ENCODE data around the gene MAP1B.

MAP1B gene

DNA sequence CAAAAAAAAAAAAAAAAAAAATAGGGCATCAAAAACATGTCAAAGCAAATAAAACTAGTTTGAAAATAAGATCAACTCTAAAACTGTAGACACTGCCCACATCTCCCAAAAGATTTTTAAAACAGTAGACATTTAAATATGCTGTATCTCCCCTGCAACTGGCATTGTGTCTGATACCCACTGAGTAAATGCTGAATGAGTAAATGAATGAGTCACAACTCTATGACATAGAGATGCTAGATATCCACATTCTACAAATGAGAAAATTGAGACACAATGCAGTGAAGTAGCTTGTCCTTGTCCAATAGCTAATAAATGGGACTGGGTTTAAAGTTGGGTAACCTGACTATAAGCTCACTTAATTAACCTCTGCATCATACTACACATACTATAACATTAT is 14.1 kb upstream of the MAP1B start:
- H3K4me1 ChIP-seq (ENCODE audit: control insufficient read depth in 5 of 5, insufficient read depth in 5 of 5, low read length in 5 of 5) = no peaks in the 10 kb centered on the region
- no peaks in the 10 kb centered on the region for H3K36me3 ChIP-seq (ENCODE audit: control insufficient read depth in 5 of 5, insufficient read depth in 5 of 5, low read length in 5 of 5)
- no peak overlapping the region for H3K4me3 ChIP-seq (ENCODE audit: low read depth in 1 of 5, low read length in 5 of 5)
- no peak overlapping the region for H3K27ac ChIP-seq (ENCODE audit: low read depth, low read length)
- no peak overlapping the region for H3K9ac ChIP-seq (ENCODE audit: low read length in 5 of 5)
- H3K9me3 ChIP-seq (ENCODE audit: control insufficient read depth in 5 of 5, low read length in 5 of 5) = no peaks in the 10 kb centered on the region
- H3K27me3 ChIP-seq (ENCODE audit: control insufficient read depth in 5 of 5, insufficient read depth in 4 of 5, low read length in 5 of 5) = no peaks in the 10 kb centered on the region

GRCh38 chr5:72093824-72094223 is 13.5 kb upstream of the MAP1B start:
- H3K9ac ChIP-seq (ENCODE audit: low read length in 5 of 5) = no peak overlapping the region

GRCh38 chr5:72096602-72097188 is 10.6 kb upstream of the MAP1B start:
- no peak overlapping the region for H3K9ac ChIP-seq (ENCODE audit: low read length in 5 of 5)

More at GRCh38 chr5:72093824-72094223, 13.5 kb upstream of the MAP1B start:
- H3K4me1 ChIP-seq (ENCODE audit: control insufficient read depth in 5 of 5, insufficient read depth in 5 of 5, low read length in 5 of 5) = no peaks in the 10 kb centered on the region
- H3K4me3 ChIP-seq (ENCODE audit: low read depth in 1 of 5, low read length in 5 of 5) = no peak overlapping the region
- H3K9me3 ChIP-seq (ENCODE audit: control insufficient read depth in 5 of 5, low read length in 5 of 5) = no peaks in the 10 kb centered on the region
- H3K36me3 ChIP-seq (ENCODE audit: control insufficient read depth in 5 of 5, insufficient read depth in 5 of 5, low read length in 5 of 5) = no peaks in the 10 kb centered on the region
- no peaks in the 10 kb centered on the region for H3K27me3 ChIP-seq (ENCODE audit: control insufficient read depth in 5 of 5, insufficient read depth in 4 of 5, low read length in 5 of 5)
- H3K27ac ChIP-seq (ENCODE audit: low read depth, low read length) = no peak overlapping the region

DNA sequence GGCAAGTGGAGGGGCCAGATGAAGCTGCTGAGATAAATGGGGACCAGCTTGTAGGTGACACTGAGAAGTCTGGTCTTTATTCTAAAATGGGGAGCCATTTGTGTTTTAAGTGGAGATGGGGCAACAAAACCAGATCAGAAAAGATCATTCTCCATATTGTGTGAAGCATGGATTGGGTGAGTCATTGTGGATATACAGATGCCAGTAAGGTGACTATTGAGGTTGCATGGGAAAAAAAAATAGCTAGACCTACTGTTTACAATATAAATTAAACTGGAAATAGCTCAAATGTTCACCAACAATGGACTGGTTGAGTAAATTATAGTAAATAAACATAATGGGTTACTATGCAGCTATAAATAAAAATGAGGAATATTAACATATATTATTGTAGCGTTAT is 5.4 kb upstream of the MAP1B start:
- Histone ChIP-seq H3K27me3 (ENCODE audit: control insufficient read depth in 5 of 5, insufficient read depth in 4 of 5, low read length in 5 of 5) (no peaks in the 10 kb centered on the region), H3K9me3 (ENCODE audit: control insufficient read depth in 5 of 5, low read length in 5 of 5) (peaks cover 0 to 3% (median 0%) of the 10 kb centered on the region in 5 donors), H3K36me3 (ENCODE audit: control insufficient read depth in 5 of 5, insufficient read depth in 5 of 5, low read length in 5 of 5) (no peaks in the 10 kb centered on the region), H3K4me1 (ENCODE audit: control insufficient read depth in 5 of 5, insufficient read depth in 5 of 5, low read length in 5 of 5) (peaks cover 0 to 4% (median 3%) of the 10 kb centered on the region in 5 donors), H3K27ac (ENCODE audit: low read depth, low read length) (no peak overlapping the region), H3K4me3 (ENCODE audit: low read depth in 1 of 5, low read length in 5 of 5) (no peak overlapping the region), H3K9ac (ENCODE audit: low read length in 5 of 5) (no peak overlapping the region)

More at GRCh38 chr5:72096602-72097188, 10.6 kb upstream of the MAP1B start:
- no peaks in the 10 kb centered on the region for H3K4me1 ChIP-seq (ENCODE audit: control insufficient read depth in 5 of 5, insufficient read depth in 5 of 5, low read length in 5 of 5)
- no peaks in the 10 kb centered on the region for H3K36me3 ChIP-seq (ENCODE audit: control insufficient read depth in 5 of 5, insufficient read depth in 5 of 5, low read length in 5 of 5)
- H3K27ac ChIP-seq (ENCODE audit: low read depth, low read length) = no peak overlapping the region
- H3K9me3 ChIP-seq (ENCODE audit: control insufficient read depth in 5 of 5, low read length in 5 of 5) = no peaks in the 10 kb centered on the region
- no peak overlapping the region for H3K4me3 ChIP-seq (ENCODE audit: low read depth in 1 of 5, low read length in 5 of 5)
- no peaks in the 10 kb centered on the region for H3K27me3 ChIP-seq (ENCODE audit: control insufficient read depth in 5 of 5, insufficient read depth in 4 of 5, low read length in 5 of 5)

GRCh38 chr5:72106817-72107130 is 501 bp upstream of the MAP1B start:
- Histone ChIP-seq H3K36me3 (ENCODE audit: control insufficient read depth in 5 of 5, insufficient read depth in 5 of 5, low read length in 5 of 5) (no peaks in the 10 kb centered on the region), H3K4me1 (ENCODE audit: control insufficient read depth in 5 of 5, insufficient read depth in 5 of 5, low read length in 5 of 5) (peaks cover 2 to 42% (median 39%) of the 10 kb centered on the region in 5 donors), H3K9ac (ENCODE audit: low read length in 5 of 5) (peak overlapping the region in 1 of 5 donors; percentile 36), H3K4me3 (ENCODE audit: low read depth in 1 of 5, low read length in 5 of 5) (peak overlapping the region in 4 of 5 donors; percentile 80 to 92 (median 82)), H3K27me3 (ENCODE audit: control insufficient read depth in 5 of 5, insufficient read depth in 4 of 5, low read length in 5 of 5) (peaks cover 0 to 4% (median 0%) of the 10 kb centered on the region in 5 donors), H3K27ac (ENCODE audit: low read depth, low read length) (no peak overlapping the region), H3K9me3 (ENCODE audit: control insufficient read depth in 5 of 5, low read length in 5 of 5) (peaks cover 0 to 3% (median 0%) of the 10 kb centered on the region in 5 donors)

- Histone ChIP-seq H3K4me1 (ENCODE audit: control insufficient read depth in 5 of 5, insufficient read depth in 5 of 5, low read length in 5 of 5) (peaks cover 2 to 42% (median 39%) of the 10 kb centered on the region in 5 donors), H3K27me3 (ENCODE audit: control insufficient read depth in 5 of 5, insufficient read depth in 4 of 5, low read length in 5 of 5) (peaks cover 0 to 4% (median 0%) of the 10 kb centered on the region in 5 donors), H3K36me3 (ENCODE audit: control insufficient read depth in 5 of 5, insufficient read depth in 5 of 5, low read length in 5 of 5) (no peaks in the 10 kb centered on the region), H3K9me3 (ENCODE audit: control insufficient read depth in 5 of 5, low read length in 5 of 5) (peaks cover 0 to 3% (median 0%) of the 10 kb centered on the region in 5 donors), H3K27ac (ENCODE audit: low read depth, low read length) (peak overlapping the region; percentile 43), H3K9ac (ENCODE audit: low read length in 5 of 5) (peak overlapping the region; percentile 13 to 82 (median 59)), H3K4me3 (ENCODE audit: low read depth in 1 of 5, low read length in 5 of 5) (peak overlapping the region; percentile 80 to 92 (median 82))
Measured at GRCh38 chr5:72107901-72108201, 576 bp downstream of the MAP1B start.

DNA sequence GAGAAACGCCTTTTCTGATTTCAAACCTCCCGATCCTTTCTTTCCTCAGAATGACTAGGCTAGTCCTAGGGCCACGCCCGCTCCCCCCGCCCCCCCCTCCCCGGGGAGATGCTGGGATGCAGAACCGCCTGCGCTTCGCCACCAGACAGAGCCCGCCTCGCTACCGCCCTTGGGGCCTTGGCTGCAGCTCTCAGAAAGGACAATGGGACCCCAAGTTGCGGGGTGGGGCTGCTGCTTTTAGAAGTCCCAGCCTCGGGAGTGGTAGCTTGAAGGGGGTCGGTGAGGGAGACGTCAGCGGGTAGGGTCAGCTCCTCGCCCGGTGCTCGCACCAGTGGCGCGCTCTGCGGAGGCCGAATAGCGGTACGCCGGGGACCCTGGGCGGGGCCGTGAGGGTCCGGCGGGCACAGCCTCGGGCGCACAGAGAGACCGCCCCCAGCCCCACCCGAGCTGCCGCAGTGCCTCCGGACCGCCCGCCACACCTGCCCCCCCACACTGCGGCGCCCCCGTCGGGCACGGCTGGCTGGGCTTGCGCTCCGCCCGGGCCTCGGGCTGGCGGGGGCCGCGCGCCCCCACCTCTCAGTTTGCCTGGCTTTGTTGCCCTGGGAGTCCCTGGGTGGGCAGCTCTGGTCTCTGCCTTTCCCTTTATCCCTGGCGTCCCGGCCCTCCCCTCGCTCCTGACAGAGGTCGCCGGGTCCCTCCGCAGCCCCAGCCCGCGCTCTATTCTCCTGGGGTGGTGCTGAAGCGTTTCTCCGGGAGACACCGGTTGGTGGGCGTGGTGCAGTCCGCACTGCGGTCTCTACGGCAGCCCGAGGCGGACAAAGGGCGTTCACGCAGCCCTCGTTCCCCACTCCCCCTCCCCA is 1.2 kb downstream of the MAP1B start:
- H3K9me3 ChIP-seq (ENCODE audit: control insufficient read depth in 5 of 5, low read length in 5 of 5) = peaks cover 0 to 3% (median 0%) of the 10 kb centered on the region in 5 donors
- H3K4me3 ChIP-seq (ENCODE audit: low read depth in 1 of 5, low read length in 5 of 5) = peak overlapping the region; percentile 80 to 92 (median 82)
- peak overlapping the region in 4 of 5 donors; percentile 46 to 82 (median 64) for H3K9ac ChIP-seq (ENCODE audit: low read length in 5 of 5)
- peaks cover 0 to 4% (median 0%) of the 10 kb centered on the region in 5 donors for H3K27me3 ChIP-seq (ENCODE audit: control insufficient read depth in 5 of 5, insufficient read depth in 4 of 5, low read length in 5 of 5)
- peak overlapping the region; percentile 43 for H3K27ac ChIP-seq (ENCODE audit: low read depth, low read length)
- no peaks in the 10 kb centered on the region for H3K36me3 ChIP-seq (ENCODE audit: control insufficient read depth in 5 of 5, insufficient read depth in 5 of 5, low read length in 5 of 5)
- peaks cover 2 to 42% (median 39%) of the 10 kb centered on the region in 5 donors for H3K4me1 ChIP-seq (ENCODE audit: control insufficient read depth in 5 of 5, insufficient read depth in 5 of 5, low read length in 5 of 5)

DNA sequence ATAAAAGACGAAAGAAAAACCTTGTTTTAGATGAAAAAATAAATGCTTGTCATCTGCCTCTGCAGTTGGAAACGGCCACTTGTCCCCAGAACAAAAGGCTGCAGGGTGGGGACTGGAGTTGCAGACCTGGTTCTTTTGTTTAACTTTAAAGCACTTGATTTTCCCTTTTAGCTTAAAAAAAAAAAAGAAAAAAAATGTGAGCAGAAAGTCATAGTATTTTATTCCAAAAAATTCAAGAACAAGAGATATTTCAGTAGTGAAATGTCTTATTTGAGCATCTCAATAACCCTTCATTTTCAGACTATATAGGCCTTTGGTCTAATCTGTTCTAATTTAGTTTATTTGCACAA is 1.8 kb downstream of the MAP1B start:
- Histone ChIP-seq H3K4me1 (ENCODE audit: control insufficient read depth in 5 of 5, insufficient read depth in 5 of 5, low read length in 5 of 5) (peaks cover 2 to 42% (median 39%) of the 10 kb centered on the region in 5 donors), H3K36me3 (ENCODE audit: control insufficient read depth in 5 of 5, insufficient read depth in 5 of 5, low read length in 5 of 5) (no peaks in the 10 kb centered on the region), H3K9me3 (ENCODE audit: control insufficient read depth in 5 of 5, low read length in 5 of 5) (peaks cover 0 to 3% (median 0%) of the 10 kb centered on the region in 5 donors), H3K9ac (ENCODE audit: low read length in 5 of 5) (peak overlapping the region in 2 of 5 donors; percentile 46 to 82), H3K27me3 (ENCODE audit: control insufficient read depth in 5 of 5, insufficient read depth in 4 of 5, low read length in 5 of 5) (peaks cover 0 to 4% (median 0%) of the 10 kb centered on the region in 5 donors), H3K27ac (ENCODE audit: low read depth, low read length) (peak overlapping the region; percentile 43), H3K4me3 (ENCODE audit: low read depth in 1 of 5, low read length in 5 of 5) (peak overlapping the region; percentile 63 to 92 (median 81))

- H3K27me3 ChIP-seq (ENCODE audit: control insufficient read depth in 5 of 5, insufficient read depth in 4 of 5, low read length in 5 of 5) = peaks cover 0 to 4% (median 0%) of the 10 kb centered on the region in 5 donors
- H3K4me1 ChIP-seq (ENCODE audit: control insufficient read depth in 5 of 5, insufficient read depth in 5 of 5, low read length in 5 of 5) = peaks cover 2 to 42% (median 39%) of the 10 kb centered on the region in 5 donors
- H3K4me3 ChIP-seq (ENCODE audit: low read depth in 1 of 5, low read length in 5 of 5) = peak overlapping the region in 4 of 5 donors; percentile 5 to 81 (median 56)
- no peak overlapping the region for H3K27ac ChIP-seq (ENCODE audit: low read depth, low read length)
- no peaks in the 10 kb centered on the region for H3K9me3 ChIP-seq (ENCODE audit: control insufficient read depth in 5 of 5, low read length in 5 of 5)
- H3K9ac ChIP-seq (ENCODE audit: low read length in 5 of 5) = no peak overlapping the region
- no peaks in the 10 kb centered on the region for H3K36me3 ChIP-seq (ENCODE audit: control insufficient read depth in 5 of 5, insufficient read depth in 5 of 5, low read length in 5 of 5)
Measured at GRCh38 chr5:72109625-72110024, 2.4 kb downstream of the MAP1B start.

DNA sequence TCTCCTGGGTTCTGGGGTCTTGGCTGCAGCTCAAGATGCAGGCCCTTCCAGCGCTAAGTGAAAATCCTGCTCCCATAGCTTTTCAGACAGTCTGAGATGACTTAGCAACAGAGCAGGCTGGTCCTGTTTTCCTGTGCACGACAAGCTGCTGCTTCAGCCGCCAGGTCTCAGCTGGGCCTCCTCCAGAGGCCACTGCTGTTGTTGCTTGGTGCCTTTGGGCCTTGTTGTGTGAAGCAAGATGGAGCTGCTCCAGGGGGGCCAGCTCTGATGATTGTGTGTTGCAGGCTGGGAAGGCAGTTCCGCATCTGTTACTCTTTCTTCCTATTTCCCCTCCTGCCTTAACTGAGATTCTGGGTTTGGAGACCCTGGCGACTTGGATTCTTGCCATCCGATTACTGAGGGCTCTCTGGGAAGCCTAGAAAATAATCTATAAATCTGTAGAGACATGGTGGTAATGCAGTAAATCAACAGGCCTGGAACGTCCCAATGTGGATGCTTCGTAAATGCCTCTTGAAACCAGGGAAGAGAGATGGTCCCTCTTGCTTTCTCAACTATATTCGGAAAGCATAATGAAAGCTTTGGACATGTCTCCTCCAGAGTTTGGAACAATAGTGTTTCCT is 3.2 kb downstream of the MAP1B start:
- no peaks in the 10 kb centered on the region for H3K9me3 ChIP-seq (ENCODE audit: control insufficient read depth in 5 of 5, low read length in 5 of 5)
- H3K36me3 ChIP-seq (ENCODE audit: control insufficient read depth in 5 of 5, insufficient read depth in 5 of 5, low read length in 5 of 5) = peaks cover 0 to 1% (median 0%) of the 10 kb centered on the region in 5 donors
- peaks cover 2 to 42% (median 39%) of the 10 kb centered on the region in 5 donors for H3K4me1 ChIP-seq (ENCODE audit: control insufficient read depth in 5 of 5, insufficient read depth in 5 of 5, low read length in 5 of 5)
- no peak overlapping the region for H3K27ac ChIP-seq (ENCODE audit: low read depth, low read length)
- peak overlapping the region in 2 of 5 donors; percentile 38 to 51 for H3K9ac ChIP-seq (ENCODE audit: low read length in 5 of 5)
- H3K27me3 ChIP-seq (ENCODE audit: control insufficient read depth in 5 of 5, insufficient read depth in 4 of 5, low read length in 5 of 5) = peaks cover 0 to 4% (median 0%) of the 10 kb centered on the region in 5 donors
- H3K4me3 ChIP-seq (ENCODE audit: low read depth in 1 of 5, low read length in 5 of 5) = peak overlapping the region in 4 of 5 donors; percentile 1 to 40 (median 24)
